A549 treated with DMSO at 1 μM for 4 hours (cell line): ENCODE results near the gene ITIH3. TPM values are rescaled to one million over a fixed set of nuclear protein-coding genes. Genes with fewer than 3 reads are reported as not detected.

Experiments
- total RNA-seq: library from RNA; stranded (reverse); fragments of 200-300 nt; extraction: Qiagen RNA extraction; gene quantifications from 5 replicates; pipeline ENCODE4 v1.2.3, GENCODE V29; 2022; ENCODE audit warnings: low read depth

The ITIH3 gene, protein sequence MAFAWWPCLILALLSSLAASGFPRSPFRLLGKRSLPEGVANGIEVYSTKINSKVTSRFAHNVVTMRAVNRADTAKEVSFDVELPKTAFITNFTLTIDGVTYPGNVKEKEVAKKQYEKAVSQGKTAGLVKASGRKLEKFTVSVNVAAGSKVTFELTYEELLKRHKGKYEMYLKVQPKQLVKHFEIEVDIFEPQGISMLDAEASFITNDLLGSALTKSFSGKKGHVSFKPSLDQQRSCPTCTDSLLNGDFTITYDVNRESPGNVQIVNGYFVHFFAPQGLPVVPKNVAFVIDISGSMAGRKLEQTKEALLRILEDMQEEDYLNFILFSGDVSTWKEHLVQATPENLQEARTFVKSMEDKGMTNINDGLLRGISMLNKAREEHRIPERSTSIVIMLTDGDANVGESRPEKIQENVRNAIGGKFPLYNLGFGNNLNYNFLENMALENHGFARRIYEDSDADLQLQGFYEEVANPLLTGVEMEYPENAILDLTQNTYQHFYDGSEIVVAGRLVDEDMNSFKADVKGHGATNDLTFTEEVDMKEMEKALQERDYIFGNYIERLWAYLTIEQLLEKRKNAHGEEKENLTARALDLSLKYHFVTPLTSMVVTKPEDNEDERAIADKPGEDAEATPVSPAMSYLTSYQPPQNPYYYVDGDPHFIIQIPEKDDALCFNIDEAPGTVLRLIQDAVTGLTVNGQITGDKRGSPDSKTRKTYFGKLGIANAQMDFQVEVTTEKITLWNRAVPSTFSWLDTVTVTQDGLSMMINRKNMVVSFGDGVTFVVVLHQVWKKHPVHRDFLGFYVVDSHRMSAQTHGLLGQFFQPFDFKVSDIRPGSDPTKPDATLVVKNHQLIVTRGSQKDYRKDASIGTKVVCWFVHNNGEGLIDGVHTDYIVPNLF
- 0.08 TPM in 1 of 5 replicates, not detected in the others for total RNA-seq

GRCh38 chr3:52794612-52795099 is at the start of gene ITIH3:
Gene ITIH3 (plus strand): TSS chr3:52794796. CDS start chr3:52794804, 8 bp downstream.

GRCh38 chr3:52770496-52771333 is 23.9 kb upstream of the ITIH3 start, which contains the start of gene NEK4:
Gene NEK4 (minus strand): TSS chr3:52770940. CDS start chr3:52770746, 194 bp downstream.

GRCh38 chr3:52777127-52777958 is 17.3 kb upstream of the ITIH3 start, which contains the start of gene ITIH1:
Gene ITIH1 (plus strand): TSS chr3:52777599. CDS start chr3:52777616, 17 bp downstream.

DNA sequence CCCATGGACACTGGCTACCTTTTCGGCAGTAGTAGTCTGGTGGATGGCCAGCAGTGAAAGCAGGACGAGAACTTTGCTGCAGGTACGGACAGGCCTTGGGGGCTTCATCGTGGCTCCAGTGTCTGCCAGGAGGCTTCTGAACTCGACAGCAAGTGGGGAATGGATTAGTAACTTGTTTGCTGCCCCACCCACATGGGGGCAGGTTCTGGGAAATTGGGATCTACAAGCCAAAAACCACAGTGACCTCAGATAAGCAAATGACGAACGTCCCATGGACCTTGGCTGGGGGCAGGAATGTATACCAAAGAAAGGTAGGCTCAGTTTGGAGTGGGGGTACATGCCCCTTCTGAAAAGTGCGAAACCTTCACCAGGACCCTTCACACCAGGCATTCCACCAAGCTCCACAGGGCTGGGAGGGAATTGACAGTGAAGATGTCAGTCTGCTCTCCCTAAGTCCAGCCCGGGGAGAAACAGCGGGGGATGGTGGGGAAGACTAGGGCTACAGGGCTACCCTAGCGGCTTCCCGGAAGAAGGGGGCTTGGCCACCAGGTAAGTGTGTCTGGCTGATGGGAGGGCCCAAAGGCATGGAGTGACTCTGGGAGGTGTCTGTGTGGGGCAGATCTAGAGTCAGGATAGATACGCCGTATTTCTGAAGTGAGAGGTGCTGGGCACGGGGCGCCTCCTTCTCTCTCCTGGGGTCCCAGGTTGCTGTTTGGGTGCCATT is 36.1 kb downstream of the ITIH3 start, which contains the start of gene ITIH4:
Gene ITIH4, minus strand, starts transcription at position 138 of the 724 bp plus-strand sequence. Its CDS starts 30 bp downstream, at position 108.

GRCh38 chr3:52834871-52835501 is 40.4 kb downstream of the ITIH3 start, which contains the start of gene MUSTN1:
Gene MUSTN1 (minus strand): TSS chr3:52835019. CDS start chr3:52834948, 71 bp downstream.

Other genes starting within 250 kb of the ITIH3 start
- 12.6 to 20.0 TPM (median 18.3 TPM) in 5 replicates for gene PBRM1, start 108.9 kb upstream of the ITIH3 start, total RNA-seq
- 99.4 to 152 TPM (median 112 TPM) in 5 replicates for gene GNL3, start 108.8 kb upstream of the ITIH3 start, total RNA-seq
- 33.1 to 41.7 TPM (median 37.2 TPM) in 5 replicates for gene GLT8D1, start 89.0 kb upstream of the ITIH3 start, total RNA-seq
- 142 to 172 TPM (median 166 TPM) in 5 replicates for gene SPCS1, start 88.7 kb upstream of the ITIH3 start, total RNA-seq
- 12.3 to 15.7 TPM (median 15.0 TPM) in 5 replicates for gene NEK4, start 23.9 kb upstream of the ITIH3 start, total RNA-seq
- not detected in 5 replicates for gene ITIH1, start 17.2 kb upstream of the ITIH3 start, total RNA-seq
- gene ITIH4, start 35.9 kb downstream of the ITIH3 start, total RNA-seq: 0.38 to 1.6 TPM (median 0.84 TPM) in 5 replicates
- not detected in 5 replicates for gene MUSTN1, start 40.2 kb downstream of the ITIH3 start, total RNA-seq
- 8.5 to 10.0 TPM (median 9.4 TPM) in 5 replicates for gene STIMATE, start 102.8 kb downstream of the ITIH3 start, total RNA-seq